AG04449 (cell line): Measurements from ENCODE around the gene RHOT2.
A peak's percentile ranks its signal among the peaks of the same experiment; 100 is the strongest.

Experiments
- CTCF ChIA-PET: fragments of 350-600 bp; formaldehyde crosslinking; extraction: SDS; loops from one replicate; lab custom pipeline; 2021; ENCODE audit warnings: antibody characterized with exemption; lab: Yijun Ruan, JAX
- POLR2A ChIA-PET: fragments of 400-600, 350-600 bp; formaldehyde crosslinking; extraction: SDS; loops from one replicate; lab custom pipeline; 2020; ENCODE audit warnings: antibody characterized with exemption, inconsistent platforms; lab: Yijun Ruan, JAX
- DNase-seq: peaks from one replicate; pipeline ENCODE4 v3.0.0-alpha.2; 2010; ENCODE audit warnings: low read depth, low spot score
- H3K4me3 ChIP-seq: 2 replicates; pipeline ENCODE4 v1.5.1; 2011; ENCODE audit warnings: low read depth, mild to moderate bottlenecking, control low read depth, low read length
- TF ChIP-seq, protein P1 (sequence below): IDR thresholded peaks from one replicate; pipeline ENCODE4 v1.5.1; 2011; ENCODE audit warnings: mild to moderate bottlenecking, moderate library complexity, low read length, control low read depth, inconsistent platforms; ENCODE audit not compliant: insufficient read depth; ENCODE audit errors: missing control alignments

RHOT2 gene

DNA sequence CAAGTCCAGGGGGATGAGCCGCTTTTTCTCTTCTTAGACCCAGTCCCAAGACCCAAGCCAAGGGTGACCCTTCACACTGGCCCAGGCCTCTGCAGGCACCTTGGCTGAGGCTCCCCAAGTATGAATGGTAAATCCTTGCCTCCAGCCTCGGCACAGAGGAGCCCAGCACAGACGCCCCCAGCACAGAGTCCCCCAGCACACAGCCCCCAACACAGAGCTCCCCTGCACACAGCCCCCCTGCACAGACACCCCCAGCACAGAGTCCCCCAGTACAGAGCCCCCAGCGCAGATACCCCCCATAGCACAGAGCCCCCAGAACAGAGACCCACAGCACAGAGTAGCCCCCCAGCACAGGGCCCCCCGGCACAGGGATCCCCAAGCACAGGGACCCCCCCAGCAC lies 27.3 kb upstream of the RHOT2 start:
- ChIA-PET CTCF (no interaction called here), POLR2A (no interaction called here)
- TF ChIP-seq, protein P1, sequence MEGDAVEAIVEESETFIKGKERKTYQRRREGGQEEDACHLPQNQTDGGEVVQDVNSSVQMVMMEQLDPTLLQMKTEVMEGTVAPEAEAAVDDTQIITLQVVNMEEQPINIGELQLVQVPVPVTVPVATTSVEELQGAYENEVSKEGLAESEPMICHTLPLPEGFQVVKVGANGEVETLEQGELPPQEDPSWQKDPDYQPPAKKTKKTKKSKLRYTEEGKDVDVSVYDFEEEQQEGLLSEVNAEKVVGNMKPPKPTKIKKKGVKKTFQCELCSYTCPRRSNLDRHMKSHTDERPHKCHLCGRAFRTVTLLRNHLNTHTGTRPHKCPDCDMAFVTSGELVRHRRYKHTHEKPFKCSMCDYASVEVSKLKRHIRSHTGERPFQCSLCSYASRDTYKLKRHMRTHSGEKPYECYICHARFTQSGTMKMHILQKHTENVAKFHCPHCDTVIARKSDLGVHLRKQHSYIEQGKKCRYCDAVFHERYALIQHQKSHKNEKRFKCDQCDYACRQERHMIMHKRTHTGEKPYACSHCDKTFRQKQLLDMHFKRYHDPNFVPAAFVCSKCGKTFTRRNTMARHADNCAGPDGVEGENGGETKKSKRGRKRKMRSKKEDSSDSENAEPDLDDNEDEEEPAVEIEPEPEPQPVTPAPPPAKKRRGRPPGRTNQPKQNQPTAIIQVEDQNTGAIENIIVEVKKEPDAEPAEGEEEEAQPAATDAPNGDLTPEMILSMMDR: no peak
- no peak for DNase-seq
- peak overlapping the region; percentile 84 for H3K4me3 ChIP-seq

DNA sequence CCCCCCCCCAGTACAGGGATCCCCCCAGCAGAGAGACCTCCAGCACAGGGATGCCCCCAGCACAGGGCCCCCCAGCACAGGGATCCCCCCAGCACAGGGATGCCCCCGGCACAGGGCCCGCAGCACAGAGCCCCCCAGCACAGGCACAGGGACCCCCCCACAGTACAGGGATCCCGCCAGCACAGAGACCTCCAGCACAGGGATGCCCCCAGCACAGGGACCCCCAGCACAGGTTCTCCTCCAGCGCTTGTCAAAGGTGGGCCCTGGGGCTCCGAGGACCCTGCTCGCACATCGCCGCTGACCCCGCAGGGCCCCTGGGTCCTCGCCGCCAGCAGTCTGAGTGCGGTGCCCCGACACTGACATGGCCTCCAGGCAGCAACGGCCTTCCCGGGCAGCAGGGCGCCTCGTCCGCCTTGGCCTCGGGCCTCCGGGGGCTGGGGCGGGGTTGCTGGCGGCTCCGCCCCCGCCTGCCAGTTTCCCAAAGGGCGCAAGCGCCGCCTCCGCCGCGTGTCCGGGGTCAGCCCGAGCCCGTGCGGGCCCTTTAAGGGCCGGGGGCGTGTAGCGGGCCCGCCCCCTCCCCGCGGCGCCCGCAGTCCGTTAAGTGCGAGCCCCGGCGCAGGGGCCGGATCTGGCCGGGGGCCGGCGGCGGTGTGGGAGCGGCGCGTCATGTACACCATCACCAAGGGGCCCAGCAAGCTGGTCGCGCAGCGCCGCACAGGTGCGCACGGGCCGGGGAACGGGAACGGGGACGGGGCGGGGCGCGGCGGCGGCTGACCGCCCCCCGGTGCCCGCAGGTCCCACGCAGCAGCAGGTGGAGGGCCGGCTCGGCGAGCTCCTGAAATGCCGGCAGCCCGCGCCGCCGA lies 26.4 kb upstream of the RHOT2 start, which contains the start of gene MCRIP2:
MCRIP2 (plus strand) TSS at position 503 of the 863 bp plus-strand sequence; CDS start at position 667, 164 bp downstream.
- TF ChIP-seq, protein P1: no peak
- CTCF ChIA-PET: no interaction called here
- DNase-seq: no peak
- peak within 1 kb of the TSS; percentile 84 for H3K4me3 ChIP-seq
- POLR2A ChIA-PET: no interaction called here

DNA sequence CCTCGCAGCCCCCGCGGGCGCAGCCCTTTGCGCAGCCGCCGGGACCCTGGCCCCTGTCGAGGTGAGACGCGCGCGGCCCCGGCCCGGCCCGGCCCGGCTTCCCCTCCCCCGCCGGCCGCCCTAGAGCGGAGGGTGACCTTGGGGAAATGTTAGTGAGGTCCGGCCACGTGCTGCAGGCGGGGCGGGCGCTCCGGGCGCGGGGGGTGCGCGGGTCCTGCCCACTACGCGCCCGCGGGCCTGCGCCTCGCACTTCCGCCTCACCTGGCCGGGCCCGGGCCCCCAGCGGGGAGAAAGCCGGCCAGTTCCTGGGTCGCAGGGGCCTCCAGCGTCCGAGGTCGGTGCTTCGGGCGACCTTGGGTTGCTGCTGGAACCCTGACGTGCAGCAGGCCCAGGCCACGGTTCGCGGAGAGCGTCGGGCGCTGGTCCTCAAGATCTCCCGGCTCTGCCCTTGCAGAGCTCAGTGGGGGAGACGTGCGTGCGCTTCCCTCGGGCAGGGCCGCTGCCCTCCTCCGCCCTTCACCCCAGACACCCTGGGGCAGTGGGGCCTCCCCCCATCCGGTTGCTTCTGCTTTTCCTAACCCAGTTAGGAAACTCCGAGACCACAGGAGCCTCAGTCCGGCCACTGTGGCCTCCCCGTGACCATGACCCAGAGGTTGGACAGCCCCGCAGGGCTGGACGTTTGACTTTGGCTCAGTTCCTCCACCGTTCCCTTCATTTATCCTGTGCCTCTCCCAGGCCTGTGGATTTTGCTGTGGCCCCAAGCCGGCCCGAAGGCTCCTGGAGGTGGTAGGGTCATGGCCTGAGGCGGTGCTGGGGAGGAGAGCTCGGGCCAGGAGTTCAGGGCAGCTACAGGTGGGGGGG lies 25.5 kb upstream of the RHOT2 start:
- TF ChIP-seq, protein P1: no peak
- ChIA-PET POLR2A (no interaction called here), CTCF (interaction anchor here (0.8 kb wide), 1 partner anchor 14 kb away, joined by 3 read pairs; no protein-coding TSS in a partner anchor)
- peak overlapping the region; percentile 84 for H3K4me3 ChIP-seq
- no peak for DNase-seq

DNA sequence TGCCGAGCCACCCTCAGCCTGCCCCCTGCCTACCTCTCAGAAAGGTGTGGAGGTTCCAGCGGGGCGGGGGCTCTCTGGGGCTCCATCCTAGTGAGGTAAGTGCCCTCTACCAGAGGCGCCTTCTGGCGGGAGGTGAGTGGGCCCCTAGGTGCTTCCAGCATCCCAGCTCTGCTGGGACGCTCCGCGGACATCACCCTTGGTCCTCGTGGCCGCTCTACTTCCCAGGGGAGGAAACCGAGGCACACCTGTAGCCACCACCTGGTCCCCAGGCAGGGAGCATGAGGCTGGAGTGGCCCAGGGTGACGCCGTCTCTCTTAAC lies 24.9 kb upstream of the RHOT2 start:
- TF ChIP-seq, protein P1: no peak
- ChIA-PET CTCF (interaction anchor here (0.8 to 1.4 kb wide), 2 partner anchors 9 to 15 kb away, joined by 3 to 4 read pairs; no protein-coding TSS in a partner anchor), POLR2A (no interaction called here)
- peak overlapping the region; percentile 84 for H3K4me3 ChIP-seq
- DNase-seq: no peak

DNA sequence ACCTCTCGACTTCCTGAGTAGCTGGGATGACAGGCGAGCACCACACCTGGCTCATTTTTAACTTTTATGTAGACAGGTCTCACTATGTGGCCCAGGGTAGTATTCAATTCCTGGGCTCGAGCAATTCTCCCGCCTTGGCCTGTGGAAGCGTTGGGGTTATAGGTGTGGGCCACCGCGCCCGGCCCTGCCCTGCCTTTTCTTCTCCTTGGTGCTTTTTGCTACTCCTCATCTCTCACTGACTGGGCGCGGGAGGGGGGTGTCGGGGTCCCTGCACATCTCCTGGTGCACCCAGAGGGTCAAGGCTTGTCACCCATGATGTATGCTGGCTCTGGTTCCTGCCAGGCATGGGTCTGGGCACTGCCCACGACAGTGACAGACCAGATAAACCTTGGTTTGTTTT lies 23.4 kb upstream of the RHOT2 start:
- no peak overlapping the region for H3K4me3 ChIP-seq
- TF ChIP-seq, protein P1: no peak
- ChIA-PET CTCF (interaction anchor here (1.4 to 2.7 kb wide), 2 partner anchors 8 to 24 kb away, joined by 4 to 8 read pairs; partner anchors contain the start of gene RHOT2), POLR2A (no interaction called here)
- DNase-seq: no peak
